NCI-H526 (cell line): ENCODE data around the gene RAB40B.

ENCODE experiments used
- DNase-seq, 2 experiments: peaks; one replicate each; lab custom pipeline; 2025; lab: John Stamatoyannopoulos, UW

The RAB40B gene

DNA sequence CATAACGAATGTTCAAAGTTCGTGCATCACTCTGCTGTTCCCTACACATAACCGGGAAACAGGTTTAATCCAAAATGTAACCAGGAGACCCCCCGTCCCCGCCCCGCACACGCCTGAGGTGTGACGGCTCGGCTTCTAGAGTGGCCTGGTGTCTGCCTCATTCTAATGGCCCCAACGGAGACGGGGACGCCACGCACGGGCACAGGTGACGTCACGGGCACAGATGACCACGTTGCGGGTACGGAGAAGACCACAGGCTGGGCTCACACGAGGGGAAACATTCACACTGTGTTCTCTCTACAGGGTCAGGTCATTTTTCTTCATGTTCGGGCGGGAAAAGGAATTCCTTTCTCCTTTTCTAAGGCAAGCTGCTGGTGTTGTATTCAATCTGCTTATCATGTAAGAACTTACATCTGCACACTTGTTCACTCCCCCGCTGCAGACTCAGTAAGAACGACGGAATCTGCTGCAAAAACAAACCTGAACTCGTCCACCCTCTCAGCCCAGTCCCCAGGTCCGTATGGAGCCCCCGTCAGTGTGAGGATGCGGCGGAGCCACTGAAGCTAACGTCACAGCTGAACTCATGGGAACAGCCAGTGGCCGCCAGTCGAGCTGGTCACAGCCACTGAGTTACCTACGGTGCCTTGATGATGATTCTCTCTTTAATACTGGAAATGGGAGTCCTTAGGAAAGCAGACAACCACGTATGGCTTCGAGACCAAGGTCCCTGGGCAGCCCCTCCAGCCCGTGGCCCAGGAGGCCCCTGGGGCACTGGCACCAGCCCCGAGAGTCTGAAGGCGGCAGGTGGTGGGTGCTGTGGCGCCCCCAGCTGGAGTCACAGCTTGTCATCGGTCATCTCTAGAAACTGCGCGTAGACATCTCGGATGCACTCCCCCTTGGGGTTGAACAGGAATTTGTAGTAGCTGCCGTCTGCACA, 83.1 kb downstream of the RAB40B start:
- DNase-seq: no peak

- no peak for DNase-seq
These were observed 84.3 kb downstream of the RAB40B start for GRCh38 chr17:82614095-82614631.

DNA sequence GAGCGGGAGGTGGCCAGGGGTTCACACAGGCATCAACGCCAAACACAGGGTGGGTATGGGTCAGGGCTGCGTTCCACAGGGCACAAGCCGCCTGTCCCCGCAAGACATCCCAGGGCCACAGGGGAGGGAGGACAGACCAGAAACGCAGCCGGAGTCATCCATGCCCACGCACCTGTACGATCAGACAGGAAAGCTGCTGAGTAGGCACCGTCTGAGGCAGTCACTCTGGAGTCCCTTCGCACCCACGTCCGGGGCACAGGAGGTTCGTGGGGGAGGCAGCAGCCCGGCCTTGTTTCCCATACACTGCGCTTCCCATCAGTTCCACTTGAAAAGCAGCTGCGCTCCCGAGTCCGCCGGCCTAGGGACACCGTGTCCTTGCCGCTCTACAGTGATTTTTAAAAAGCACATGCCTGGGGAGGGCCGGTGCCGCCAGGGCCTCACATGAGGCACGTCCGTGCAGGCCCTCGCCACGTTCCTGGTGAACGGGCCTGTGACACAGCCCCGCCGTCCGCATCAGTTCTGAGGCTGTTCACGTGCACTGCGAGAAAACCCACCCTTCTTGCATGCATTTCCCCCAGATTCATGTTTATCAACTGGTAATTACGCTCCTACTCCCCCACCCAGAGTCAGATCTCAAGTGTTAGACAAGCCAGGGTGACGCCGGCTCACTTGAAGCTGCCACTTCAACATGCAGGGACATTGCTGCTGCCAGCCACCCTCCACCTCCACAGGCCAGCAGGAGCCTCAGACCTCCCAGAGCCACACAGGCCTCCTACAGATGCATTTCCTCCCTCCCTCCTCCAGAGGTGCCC, 85.0 kb downstream of the RAB40B start:
- peak in 1 of 2 experiments; percentile 21 for DNase-seq

GRCh38 chr17:82611140-82612058, 87.1 kb downstream of the RAB40B start:
- no peak for DNase-seq

- DNase-seq: no peak
These were observed 88.8 kb downstream of the RAB40B start for GRCh38 chr17:82609655-82610054.

DNA sequence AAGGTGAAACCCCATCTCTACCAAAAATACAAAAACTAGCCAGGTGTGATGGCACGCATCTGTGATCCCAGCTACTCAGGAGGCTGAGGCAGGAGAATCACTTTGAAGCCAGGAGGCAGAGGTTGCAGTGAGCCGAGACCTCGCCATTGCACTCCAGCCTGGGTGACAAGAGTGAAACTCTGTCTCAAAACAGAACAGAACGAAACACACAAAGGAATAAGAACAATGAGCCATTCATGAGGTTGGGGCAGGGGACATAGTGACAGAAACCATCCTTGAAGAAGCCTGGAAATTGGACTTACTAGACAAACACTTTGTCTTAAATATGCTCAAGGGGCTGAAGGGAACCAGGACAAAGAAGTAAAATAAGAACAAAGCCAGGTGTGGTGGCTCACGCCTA, 89.7 kb downstream of the RAB40B start:
- no peak for DNase-seq

- DNase-seq: no peak
These were observed 92.4 kb downstream of the RAB40B start for GRCh38 chr17:82605939-82606600.
